Mucosa of descending colon (tissue), 3 donors: Measurements from ENCODE around the gene CABP2. TPM values are rescaled to one million over a fixed set of nuclear protein-coding genes. Genes with fewer than 3 reads are reported as not detected.

ENCODE experiments used
- ATAC-seq: fragments of 200-7000 bp; cut with Tn5 transposase; one replicate; pipeline ENCODE4 v1.9.1; 2020; ENCODE audit warnings: mild to moderate bottlenecking, moderate library complexity
- DNase-seq, 3 donors: peaks; one replicate each; pipeline ENCODE4 v3.0.0-alpha.2; 2020
- H3K36me3 ChIP-seq: fragments of 200-600 bp; one replicate; pipeline ENCODE4 v1.8.0; 2021; ENCODE audit warnings: low read depth, mild to moderate bottlenecking
- H3K4me1 ChIP-seq: fragments of 200-600 bp; one replicate; pipeline ENCODE4 v1.8.0; 2021; ENCODE audit warnings: low read depth, mild to moderate bottlenecking
- H3K4me3 ChIP-seq: fragments of 200-600 bp; one replicate; pipeline ENCODE4 v1.8.0; 2021; ENCODE audit warnings: mild to moderate bottlenecking
- H3K9me3 ChIP-seq: fragments of 200-600 bp; one replicate; pipeline ENCODE4 v1.8.0; 2021; ENCODE audit warnings: mild to moderate bottlenecking
- CTCF ChIP-seq: fragments of 200-600 bp; IDR thresholded peaks from one replicate; pipeline ENCODE4 v1.8.0; 2022; ENCODE audit warnings: antibody characterized with exemption, mild to moderate bottlenecking
- intact Hi-C, 2 donors: fragments of 100-400 bp; cut with DNase I in 1 of 2; cut with micrococcal nuclease in 1 of 2; formaldehyde crosslinking; loops; one replicate each; pipeline versions ENCODE4 v1.11.0 to v1.11.1; 2022; cut with DNase I, micrococcal nuclease
- total RNA-seq, 3 donors: library from RNA; stranded (reverse); fragmentation: NEBNext Ultra II Directional in 2 of 3; extraction: Animal tissue kit (Norgen Biotek cat#: 25700) in 2 of 3; gene quantifications; one replicate each; pipeline versions ENCODE4 v1.2.1 to v1.2.4, GENCODE V29; 2021 to 2023
- donor health status: DM: no; HTN: no; CAD: no; lungs with moderate emphysema.
- donor health status: DM: no; HTN: no; CAD: no.
- donor health status: DM: no; HTN: yes; CAD: no.

The CABP2 gene
- total RNA-seq, 3 donors from 2014 or later, result not detected

- DNase-seq (peak in 1 of 3 donors; percentile 51), ATAC-seq (no peak)
- intact Hi-C loops, result no loop called here
- Histone ChIP-seq H3K9me3 (no peaks in the 10 kb centered on the region), H3K36me3 (peaks cover 3% of the 10 kb centered on the region), H3K4me3 (no peak overlapping the region), H3K4me1 (peaks cover 6% of the 10 kb centered on the region)
- TF ChIP-seq CTCF, result no peak
Observed at GRCh38 chr11:67492801-67493547, 30.3 kb downstream of the CABP2 start.

GRCh38 chr11:67492069-67492727 is 31.0 kb downstream of the CABP2 start:
- ATAC-seq (no peak), DNase-seq (peak in 1 of 3 donors; percentile 52)
- peaks cover 3% of the 10 kb centered on the region for H3K36me3 ChIP-seq
- TF ChIP-seq CTCF, result no peak
- H3K4me1 ChIP-seq, result peaks cover 6% of the 10 kb centered on the region
- no peaks in the 10 kb centered on the region for H3K9me3 ChIP-seq
- intact Hi-C loops, result no loop called here
- H3K4me3 ChIP-seq, result no peak overlapping the region

GRCh38 chr11:67491276-67492068 is 31.8 kb downstream of the CABP2 start:
- intact Hi-C loops, result no loop called here
- H3K4me3 ChIP-seq, result no peak overlapping the region
- ATAC-seq (no peak), DNase-seq (peak in 1 of 3 donors; percentile 44)
- peaks cover 6% of the 10 kb centered on the region for H3K4me1 ChIP-seq
- TF ChIP-seq CTCF, result no peak
- no peaks in the 10 kb centered on the region for H3K9me3 ChIP-seq
- peaks cover 3% of the 10 kb centered on the region for H3K36me3 ChIP-seq

GRCh38 chr11:67490727-67491065 is 32.5 kb downstream of the CABP2 start:
- intact Hi-C loops, result no loop called here
- peaks cover 10% of the 10 kb centered on the region for H3K4me1 ChIP-seq
- H3K4me3 ChIP-seq, result no peak overlapping the region
- TF ChIP-seq CTCF, result no peak
- DNase-seq, result peak in 1 of 3 donors; percentile 49
- no peaks in the 10 kb centered on the region for H3K9me3 ChIP-seq
- ATAC-seq, result no peak
- H3K36me3 ChIP-seq, result peaks cover 3% of the 10 kb centered on the region

GRCh38 chr11:67489885-67490726 is 33.1 kb downstream of the CABP2 start:
- intact Hi-C loops, result no loop called here

More at GRCh38 chr11:67489885-67490726, 33.1 kb downstream of the CABP2 start:
- peak; percentile 1 for ATAC-seq
- DNase-seq, result peak in 1 of 3 donors; percentile 53
- H3K4me3 ChIP-seq, result no peak overlapping the region
- H3K4me1 ChIP-seq, result peaks cover 13% of the 10 kb centered on the region
- H3K9me3 ChIP-seq, result no peaks in the 10 kb centered on the region
- TF ChIP-seq CTCF, result no peak
- peaks cover 3% of the 10 kb centered on the region for H3K36me3 ChIP-seq
